GM19328 (cell line): Measurements from ENCODE around the gene C12orf57.

Source experiments
- ATAC-seq: cut with Tn5 transposase; IDR thresholded peaks from one replicate; pipeline ENCODE4 v1.9.1; 2021; ENCODE audit warnings: mild to moderate bottlenecking, moderate library complexity; ENCODE audit not compliant: unreplicated experiment

The C12orf57 gene

GRCh38 chr12:6987956-6988553, 44.2 kb downstream of the C12orf57 start:
- ATAC-seq, result no peak
